HEK293 (cell line): Measurements from ENCODE around the gene MRM1.

Source experiments
- FEZF1 ChIP-seq: fragments of 450-650 bp; formaldehyde crosslinking; IDR thresholded peaks from 2 replicates; pipeline ENCODE4 v1.5.1; 2016; ENCODE audit warnings: missing biosample characterization, missing genetic modification characterization
- GLI2 ChIP-seq: fragments of 450-650 bp; formaldehyde crosslinking; IDR thresholded peaks from 2 replicates; pipeline ENCODE4; 2017; ENCODE audit warnings: missing biosample characterization, missing genetic modification characterization, low read depth, borderline replicate concordance
- GLIS1 ChIP-seq: fragments of 450-650 bp; formaldehyde crosslinking; IDR thresholded peaks from 2 replicates; pipeline ENCODE4 v1.5.1; 2016; ENCODE audit warnings: missing biosample characterization, missing genetic modification characterization
- INSM2 ChIP-seq: fragments of 450-650 bp; formaldehyde crosslinking; IDR thresholded peaks from 2 replicates; pipeline ENCODE4 v1.5.1; 2016; ENCODE audit warnings: missing biosample characterization, missing genetic modification characterization
- KLF1 ChIP-seq: fragments of 450-650 bp; formaldehyde crosslinking; IDR thresholded peaks from 2 replicates; pipeline ENCODE4 v1.5.1; 2016; ENCODE audit warnings: missing biosample characterization, missing genetic modification characterization
- KLF16 ChIP-seq: fragments of 450-650 bp; formaldehyde crosslinking; IDR thresholded peaks from 2 replicates; pipeline ENCODE4 v1.5.1; 2017; ENCODE audit warnings: missing biosample characterization, missing genetic modification characterization
- KLF8 ChIP-seq: fragments of 450-650 bp; formaldehyde crosslinking; IDR thresholded peaks from 2 replicates; pipeline ENCODE4 v1.5.1; 2016; ENCODE audit warnings: missing biosample characterization, missing genetic modification characterization
- PRDM1 ChIP-seq: fragments of 450-650 bp; formaldehyde crosslinking; IDR thresholded peaks from 2 replicates; pipeline ENCODE4; 2016; ENCODE audit warnings: missing biosample characterization, missing genetic modification characterization
- SP2 ChIP-seq: fragments of 450-650 bp; formaldehyde crosslinking; IDR thresholded peaks from 2 replicates; pipeline ENCODE4 v1.5.1; 2016; ENCODE audit warnings: missing biosample characterization, missing genetic modification characterization
- SP3 ChIP-seq: fragments of 450-650 bp; formaldehyde crosslinking; IDR thresholded peaks from 2 replicates; pipeline ENCODE4 v1.5.1; 2016; ENCODE audit warnings: missing biosample characterization, missing genetic modification characterization
- WT1 ChIP-seq: fragments of 450-650 bp; formaldehyde crosslinking; IDR thresholded peaks from 2 replicates; pipeline ENCODE4 v1.5.1; 2016; ENCODE audit warnings: missing biosample characterization, missing genetic modification characterization
- ZBTB20 ChIP-seq: fragments of 450-650 bp; formaldehyde crosslinking; IDR thresholded peaks from 2 replicates; pipeline ENCODE4 v1.5.1; 2016; ENCODE audit warnings: missing biosample characterization, missing genetic modification characterization
- ZBTB48 ChIP-seq: fragments of 450-650 bp; formaldehyde crosslinking; IDR thresholded peaks from 2 replicates; pipeline ENCODE4 v1.5.1; 2016; ENCODE audit warnings: missing biosample characterization, missing genetic modification characterization
- ZEB2 ChIP-seq: fragments of 450-650 bp; formaldehyde crosslinking; IDR thresholded peaks from 2 replicates; pipeline ENCODE4 v1.5.1; 2016; ENCODE audit warnings: missing biosample characterization, missing genetic modification characterization
- ZNF138 ChIP-seq: fragments of 450-650 bp; formaldehyde crosslinking; IDR thresholded peaks from 2 replicates; pipeline ENCODE4 v1.5.1; 2016; ENCODE audit warnings: missing biosample characterization, missing genetic modification characterization, borderline replicate concordance
- ZNF280D ChIP-seq: fragments of 450-650 bp; formaldehyde crosslinking; IDR thresholded peaks from 2 replicates; pipeline ENCODE4 v1.5.1; 2016; ENCODE audit warnings: missing biosample characterization, missing genetic modification characterization
- ZNF335 ChIP-seq: fragments of 450-650 bp; formaldehyde crosslinking; conservative IDR thresholded peaks from 2 replicates; pipeline ENCODE4 v1.5.1; 2016; ENCODE audit warnings: missing biosample characterization, missing genetic modification characterization
- ZNF341 ChIP-seq: fragments of 450-650 bp; formaldehyde crosslinking; IDR thresholded peaks from 2 replicates; pipeline ENCODE4; 2016; ENCODE audit warnings: low read depth, missing biosample characterization, missing genetic modification characterization
- ZNF37A ChIP-seq: fragments of 450-650 bp; IDR thresholded peaks from 2 replicates; pipeline ENCODE4 v1.5.1; 2018; ENCODE audit warnings: missing biosample characterization, missing genetic modification characterization
- ZNF394 ChIP-seq: fragments of 450-650 bp; formaldehyde crosslinking; IDR thresholded peaks from 2 replicates; pipeline ENCODE4 v1.5.1; 2016; ENCODE audit warnings: missing biosample characterization, missing genetic modification characterization, mild to moderate bottlenecking, moderate library complexity, borderline replicate concordance
- ZNF423 ChIP-seq: fragments of 450-650 bp; formaldehyde crosslinking; IDR thresholded peaks from 2 replicates; pipeline ENCODE4 v1.5.1; 2016; ENCODE audit warnings: missing biosample characterization, missing genetic modification characterization
- ZNF48 ChIP-seq: fragments of 450-650 bp; formaldehyde crosslinking; IDR thresholded peaks from 2 replicates; pipeline ENCODE4 v1.5.1; 2016; ENCODE audit warnings: missing biosample characterization, missing genetic modification characterization
- ZNF501 ChIP-seq: fragments of 450-650 bp; formaldehyde crosslinking; IDR thresholded peaks from 2 replicates; pipeline ENCODE4 v1.5.1; 2016; ENCODE audit warnings: missing biosample characterization, missing genetic modification characterization
- ZNF514 ChIP-seq: fragments of 450-650 bp; formaldehyde crosslinking; IDR thresholded peaks from 2 replicates; pipeline ENCODE4 v1.5.1; 2016; ENCODE audit warnings: missing biosample characterization, missing genetic modification characterization
- ZNF621 ChIP-seq: fragments of 450-650 bp; formaldehyde crosslinking; IDR thresholded peaks from 2 replicates; pipeline ENCODE4 v1.5.1; 2017; ENCODE audit warnings: missing biosample characterization, missing genetic modification characterization
- ZNF660 ChIP-seq: fragments of 450-650 bp; IDR thresholded peaks from 2 replicates; pipeline ENCODE4 v1.5.1; 2018; ENCODE audit warnings: missing biosample characterization, mild to moderate bottlenecking, missing genetic modification characterization
- ZSCAN30 ChIP-seq: fragments of 450-650 bp; IDR thresholded peaks from 2 replicates; pipeline ENCODE4 v1.5.1; 2018; ENCODE audit warnings: missing biosample characterization, mild to moderate bottlenecking, missing genetic modification characterization, moderate library complexity
- ZSCAN5A ChIP-seq: fragments of 450-650 bp; formaldehyde crosslinking; IDR thresholded peaks from 2 replicates; pipeline ENCODE4 v1.5.1; 2016; ENCODE audit warnings: missing biosample characterization, missing genetic modification characterization
- TF ChIP-seq, protein P1 (sequence below): fragments of 450-650 bp; formaldehyde crosslinking; IDR thresholded peaks from 2 replicates; pipeline ENCODE4 v1.5.1; 2016; ENCODE audit warnings: missing biosample characterization, missing genetic modification characterization
- TF ChIP-seq, protein P2 (sequence below): fragments of 450-650 bp; formaldehyde crosslinking; conservative IDR thresholded peaks from 2 replicates; pipeline ENCODE4 v1.5.1; 2016; ENCODE audit warnings: low read depth, missing biosample characterization, missing genetic modification characterization

Gene MRM1

GRCh38 chr17:36657763-36658490, 56.5 kb downstream of the MRM1 start (continued):
- TF ChIP-seq ZNF280D (no peak), ZNF660 (tag by site-specific recombination) (no peak), KLF1 (tag by site-specific recombination) (peak; percentile 57; the same call in 1 of the 2 replicates), ZNF335 (tag by site-specific recombination) (peak; percentile 96), ZEB2 (tag by site-specific recombination) (peak; percentile 70), ZBTB48 (peak; percentile 23; the same call in 1 of the 2 replicates), ZNF48 (tag by site-specific recombination) (no peak), ZBTB20 (tag by site-specific recombination) (peak; percentile 11; the same call in 1 of the 2 replicates), SP2 (tag by site-specific recombination) (peak; percentile 65), ZNF341 (peak; percentile 87), ZNF138 (no peak), ZNF37A (tag by site-specific recombination) (no peak), GLIS1 (tag by site-specific recombination) (peak; percentile 48), KLF16 (tag by site-specific recombination) (no peak), GLI2 (tag by site-specific recombination) (no peak), ZSCAN30 (tag by site-specific recombination) (no peak), SP3 (peak; percentile 74), ZNF621 (tag by site-specific recombination) (no peak), WT1 (tag by site-specific recombination) (no peak), ZNF501 (tag by site-specific recombination) (0 out of 2 replicates have a peak, but pooled peaks have one; percentile 31), PRDM1 (tag by site-specific recombination) (no peak; the same call in 1 of the 2 replicates), ZNF514 (tag by site-specific recombination) (no peak), ZNF423 (tag by site-specific recombination) (peak; percentile 82; the same call in 1 of the 2 replicates), KLF8 (tag by site-specific recombination) (no peak), FEZF1 (tag by site-specific recombination) (no peak), INSM2 (tag by site-specific recombination) (no peak), ZSCAN5A (tag by site-specific recombination) (peak; percentile 55; the same call in 1 of the 2 replicates), ZNF394 (tag by site-specific recombination) (peak; percentile 59; the same call in 1 of the 2 replicates)
- TF ChIP-seq, protein P1, sequence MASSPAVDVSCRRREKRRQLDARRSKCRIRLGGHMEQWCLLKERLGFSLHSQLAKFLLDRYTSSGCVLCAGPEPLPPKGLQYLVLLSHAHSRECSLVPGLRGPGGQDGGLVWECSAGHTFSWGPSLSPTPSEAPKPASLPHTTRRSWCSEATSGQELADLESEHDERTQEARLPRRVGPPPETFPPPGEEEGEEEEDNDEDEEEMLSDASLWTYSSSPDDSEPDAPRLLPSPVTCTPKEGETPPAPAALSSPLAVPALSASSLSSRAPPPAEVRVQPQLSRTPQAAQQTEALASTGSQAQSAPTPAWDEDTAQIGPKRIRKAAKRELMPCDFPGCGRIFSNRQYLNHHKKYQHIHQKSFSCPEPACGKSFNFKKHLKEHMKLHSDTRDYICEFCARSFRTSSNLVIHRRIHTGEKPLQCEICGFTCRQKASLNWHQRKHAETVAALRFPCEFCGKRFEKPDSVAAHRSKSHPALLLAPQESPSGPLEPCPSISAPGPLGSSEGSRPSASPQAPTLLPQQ (tag by site-specific recombination), result no peak
- TF ChIP-seq, protein P2, sequence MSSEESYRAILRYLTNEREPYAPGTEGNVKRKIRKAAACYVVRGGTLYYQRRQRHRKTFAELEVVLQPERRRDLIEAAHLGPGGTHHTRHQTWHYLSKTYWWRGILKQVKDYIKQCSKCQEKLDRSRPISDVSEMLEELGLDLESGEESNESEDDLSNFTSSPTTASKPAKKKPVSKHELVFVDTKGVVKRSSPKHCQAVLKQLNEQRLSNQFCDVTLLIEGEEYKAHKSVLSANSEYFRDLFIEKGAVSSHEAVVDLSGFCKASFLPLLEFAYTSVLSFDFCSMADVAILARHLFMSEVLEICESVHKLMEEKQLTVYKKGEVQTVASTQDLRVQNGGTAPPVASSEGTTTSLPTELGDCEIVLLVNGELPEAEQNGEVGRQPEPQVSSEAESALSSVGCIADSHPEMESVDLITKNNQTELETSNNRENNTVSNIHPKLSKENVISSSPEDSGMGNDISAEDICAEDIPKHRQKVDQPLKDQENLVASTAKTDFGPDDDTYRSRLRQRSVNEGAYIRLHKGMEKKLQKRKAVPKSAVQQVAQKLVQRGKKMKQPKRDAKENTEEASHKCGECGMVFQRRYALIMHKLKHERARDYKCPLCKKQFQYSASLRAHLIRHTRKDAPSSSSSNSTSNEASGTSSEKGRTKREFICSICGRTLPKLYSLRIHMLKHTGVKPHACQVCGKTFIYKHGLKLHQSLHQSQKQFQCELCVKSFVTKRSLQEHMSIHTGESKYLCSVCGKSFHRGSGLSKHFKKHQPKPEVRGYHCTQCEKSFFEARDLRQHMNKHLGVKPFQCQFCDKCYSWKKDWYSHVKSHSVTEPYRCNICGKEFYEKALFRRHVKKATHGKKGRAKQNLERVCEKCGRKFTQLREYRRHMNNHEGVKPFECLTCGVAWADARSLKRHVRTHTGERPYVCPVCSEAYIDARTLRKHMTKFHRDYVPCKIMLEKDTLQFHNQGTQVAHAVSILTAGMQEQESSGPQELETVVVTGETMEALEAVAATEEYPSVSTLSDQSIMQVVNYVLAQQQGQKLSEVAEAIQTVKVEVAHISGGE, result no peak
